HG03095 (cell line): ENCODE measurements around the gene IL9R.
"Not testable (repeated sequence)": the region's sequence is repeated elsewhere in the genome, so short reads cannot be mapped to it uniquely, and the experiment has no call there.

Source experiments
- ATAC-seq: cut with Tn5 transposase; IDR thresholded peaks from one replicate; pipeline ENCODE4 v1.9.1; 2021; ENCODE audit warnings: moderate library complexity; ENCODE audit not compliant: unreplicated experiment

The IL9R gene, protein sequence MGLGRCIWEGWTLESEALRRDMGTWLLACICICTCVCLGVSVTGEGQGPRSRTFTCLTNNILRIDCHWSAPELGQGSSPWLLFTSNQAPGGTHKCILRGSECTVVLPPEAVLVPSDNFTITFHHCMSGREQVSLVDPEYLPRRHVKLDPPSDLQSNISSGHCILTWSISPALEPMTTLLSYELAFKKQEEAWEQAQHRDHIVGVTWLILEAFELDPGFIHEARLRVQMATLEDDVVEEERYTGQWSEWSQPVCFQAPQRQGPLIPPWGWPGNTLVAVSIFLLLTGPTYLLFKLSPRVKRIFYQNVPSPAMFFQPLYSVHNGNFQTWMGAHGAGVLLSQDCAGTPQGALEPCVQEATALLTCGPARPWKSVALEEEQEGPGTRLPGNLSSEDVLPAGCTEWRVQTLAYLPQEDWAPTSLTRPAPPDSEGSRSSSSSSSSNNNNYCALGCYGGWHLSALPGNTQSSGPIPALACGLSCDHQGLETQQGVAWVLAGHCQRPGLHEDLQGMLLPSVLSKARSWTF

DNA sequence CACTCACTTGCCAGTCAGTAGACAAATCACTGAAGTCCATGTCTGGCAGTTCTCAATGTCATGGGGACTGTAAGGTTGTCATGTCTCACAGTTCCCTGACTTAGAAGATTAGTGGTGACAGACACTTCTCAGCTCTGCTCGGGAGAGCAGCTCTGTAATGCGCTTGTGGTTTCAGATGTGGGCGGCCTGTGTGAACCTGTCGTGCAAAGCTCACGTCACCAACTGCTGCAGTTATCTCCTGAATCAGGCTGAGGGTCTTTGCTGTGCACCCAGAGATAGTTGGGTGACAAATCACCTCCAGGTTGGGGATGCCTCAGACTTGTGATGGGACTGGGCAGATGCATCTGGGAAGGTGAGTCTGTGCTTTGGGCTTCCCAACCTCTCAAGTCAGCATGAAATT is at the start of gene IL9R:
IL9R (plus strand) TSS at position 261 of the 400 bp plus-strand sequence; CDS start at position 325, 64 bp downstream.
- ATAC-seq, result peak; percentile 84

DNA sequence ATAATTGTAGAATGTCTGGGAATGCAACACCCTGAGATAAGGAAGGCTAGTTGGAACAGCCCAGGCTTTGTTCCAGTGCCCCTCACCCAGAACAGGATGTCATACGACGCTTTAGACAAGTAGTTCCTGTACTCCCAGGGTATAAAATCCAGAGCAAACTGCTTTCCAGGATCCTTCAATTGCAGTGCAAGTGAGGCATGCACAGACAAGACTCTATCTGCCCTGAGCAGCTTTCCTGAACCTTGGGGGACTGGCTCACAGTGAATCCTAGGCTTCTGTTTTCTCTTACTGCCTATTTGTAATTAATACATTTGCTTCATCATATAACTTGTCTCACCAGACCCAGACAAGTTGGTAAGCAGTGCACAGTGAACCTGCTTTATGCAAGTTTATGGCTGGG is 48.4 kb upstream of the IL9R start:
- ATAC-seq, result no peak

GRCh38 chrX:155951237-155951789 is 46.2 kb upstream of the IL9R start:
- no peak for ATAC-seq

- no peak for ATAC-seq
Observed at GRCh38 chrX:155953055-155953454, 44.4 kb upstream of the IL9R start.

GRCh38 chrX:155954793-155955192 is 42.7 kb upstream of the IL9R start:
- ATAC-seq, result no peak

- ATAC-seq, result no peak
Observed at GRCh38 chrX:155956099-155956498, 41.4 kb upstream of the IL9R start.

GRCh38 chrX:155956649-155957048 is 40.8 kb upstream of the IL9R start:
- no peak for ATAC-seq

DNA sequence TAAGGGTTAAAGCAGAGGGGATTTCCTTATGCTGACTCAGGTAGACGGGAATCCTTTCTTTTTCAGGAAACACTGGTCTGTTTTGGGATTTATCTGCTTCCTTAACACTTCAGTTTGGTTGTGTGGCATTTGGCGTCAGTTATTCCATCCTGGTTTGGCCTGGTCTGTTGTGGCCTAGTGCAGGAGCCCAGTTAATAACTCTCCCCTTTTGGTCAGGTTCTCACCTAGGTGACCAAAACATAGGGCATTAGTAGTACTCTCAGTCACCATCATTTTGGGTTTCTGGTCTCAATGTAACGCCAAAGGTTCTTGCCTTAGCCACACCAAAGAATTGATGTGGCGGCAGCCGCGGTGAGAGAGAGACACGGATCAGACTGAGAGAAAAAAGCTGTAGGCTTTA is 39.7 kb upstream of the IL9R start:
- no peak for ATAC-seq

- ATAC-seq, result no peak
Observed at GRCh38 chrX:155959018-155959587, 38.4 kb upstream of the IL9R start.

DNA sequence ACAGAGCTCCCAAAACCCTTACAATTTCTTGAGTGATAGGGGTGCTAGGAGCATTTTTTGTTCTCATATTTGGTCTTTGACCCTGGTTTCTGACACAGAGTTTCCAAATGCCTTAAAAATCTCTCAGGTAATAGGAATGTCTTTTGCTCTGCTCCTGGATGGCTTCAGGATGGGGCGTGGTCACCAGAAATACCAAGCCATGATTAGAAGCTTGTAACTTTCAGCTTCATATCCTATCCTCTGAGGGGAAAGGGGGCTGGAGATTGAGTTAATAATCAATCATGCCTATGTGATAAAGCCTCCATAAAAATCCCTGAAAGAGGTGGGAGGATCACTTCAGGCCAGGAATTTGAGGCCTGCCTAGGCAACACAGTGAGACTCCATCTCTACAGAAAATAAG is 34.6 kb upstream of the IL9R start:
- no peak for ATAC-seq

DNA sequence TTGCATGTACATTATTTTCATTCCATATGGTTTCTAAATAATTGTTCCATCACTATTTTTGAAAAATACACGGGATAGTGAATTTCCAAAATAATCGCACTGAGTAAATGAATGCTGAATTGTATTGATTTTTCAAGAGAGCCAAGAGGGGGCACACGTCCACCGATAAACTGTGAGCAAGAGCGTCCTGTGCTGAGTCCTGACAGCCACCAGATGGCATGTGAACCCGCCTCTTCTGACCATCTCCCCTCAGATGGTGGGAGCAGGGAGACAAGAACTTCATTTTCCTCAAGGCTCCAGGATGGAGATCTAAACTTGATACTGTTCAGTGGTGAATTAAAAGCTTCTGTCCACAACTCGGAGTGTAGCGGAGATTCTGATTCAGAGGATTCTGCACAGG is 30.6 kb upstream of the IL9R start:
- ATAC-seq, result no peak

DNA sequence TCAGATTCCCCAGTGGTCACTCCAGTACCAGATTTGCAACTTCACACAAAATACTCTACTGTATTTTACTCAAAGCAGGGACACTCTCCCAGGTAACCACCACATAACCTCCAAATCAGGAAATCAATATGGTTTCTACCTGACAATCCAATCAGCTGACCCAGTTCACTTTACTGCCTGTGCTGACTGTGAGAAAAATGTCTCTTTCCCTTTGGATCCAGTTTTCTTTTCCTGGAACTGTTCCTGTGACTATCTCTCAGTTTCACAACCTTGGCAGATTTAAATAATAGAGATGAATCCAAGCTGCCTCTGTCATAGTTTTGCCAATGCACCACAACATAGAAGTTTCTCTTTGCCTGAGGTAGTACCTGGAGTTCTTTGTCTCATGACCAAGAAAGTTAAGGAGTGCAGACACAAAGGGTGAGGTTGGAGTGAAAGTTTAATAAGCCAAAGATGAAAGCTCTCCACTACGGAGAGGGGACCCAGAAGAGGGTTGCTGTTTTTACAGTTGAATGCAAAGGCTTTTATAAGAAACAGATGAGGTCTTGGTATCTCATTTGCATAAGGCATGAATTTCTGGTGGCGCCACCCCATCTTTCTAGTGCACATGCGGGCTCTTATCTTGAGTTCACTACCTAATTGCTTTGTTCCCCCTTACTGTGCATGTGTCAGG is 29.7 kb upstream of the IL9R start:
- no peak for ATAC-seq

GRCh38 chrX:155968326-155968661 is 29.2 kb upstream of the IL9R start:
- ATAC-seq, result no peak

- ATAC-seq, result no peak
Observed at GRCh38 chrX:155968791-155969190, 28.7 kb upstream of the IL9R start.

DNA sequence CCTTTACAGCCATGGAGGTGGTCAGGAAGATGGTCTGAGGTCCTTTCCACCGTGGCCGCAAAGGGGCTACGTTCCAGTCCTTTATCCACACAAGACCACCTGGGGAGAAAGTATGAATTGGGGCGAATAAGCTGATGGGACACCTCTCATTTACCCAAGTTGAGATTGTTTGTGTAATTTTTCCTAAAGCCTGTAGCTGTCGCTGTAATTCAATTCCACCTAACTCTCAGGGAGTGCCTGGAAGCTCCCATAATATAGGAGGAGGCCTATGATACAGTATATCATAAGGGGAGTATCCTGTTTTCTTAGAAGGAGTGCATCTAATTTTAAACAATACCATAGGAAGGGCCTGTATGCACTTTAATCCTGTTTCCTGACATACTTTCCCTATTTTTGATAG is 25.8 kb upstream of the IL9R start:
- ATAC-seq, result not testable (repeated sequence)

- not testable (repeated sequence) for ATAC-seq
Observed at GRCh38 chrX:155972241-155972640, 25.3 kb upstream of the IL9R start.

DNA sequence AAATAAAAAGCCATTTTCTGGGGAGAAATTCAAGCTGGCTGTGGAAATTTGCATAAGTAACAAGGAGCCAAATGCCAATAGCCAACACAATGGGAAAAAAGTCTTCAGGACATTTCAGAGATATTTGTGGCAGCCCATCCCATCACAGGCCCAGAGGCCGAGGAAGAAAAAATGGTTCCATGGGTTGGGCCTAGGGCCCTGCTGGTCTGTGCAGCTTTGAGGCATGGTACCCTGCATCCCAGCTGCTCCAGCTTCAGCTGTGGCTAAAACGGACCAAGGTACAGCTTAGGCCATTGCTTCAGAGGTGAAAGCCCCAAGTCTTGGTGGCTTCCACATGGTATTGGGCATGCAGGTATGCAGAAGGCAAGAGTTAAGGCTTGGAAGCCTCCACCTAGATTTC is 14.2 kb upstream of the IL9R start:
- no peak for ATAC-seq

- ATAC-seq, result no peak
Observed at GRCh38 chrX:155985208-155985607, 12.3 kb upstream of the IL9R start.

GRCh38 chrX:155986995-155987394 is 10.5 kb upstream of the IL9R start:
- ATAC-seq, result not testable (repeated sequence)

DNA sequence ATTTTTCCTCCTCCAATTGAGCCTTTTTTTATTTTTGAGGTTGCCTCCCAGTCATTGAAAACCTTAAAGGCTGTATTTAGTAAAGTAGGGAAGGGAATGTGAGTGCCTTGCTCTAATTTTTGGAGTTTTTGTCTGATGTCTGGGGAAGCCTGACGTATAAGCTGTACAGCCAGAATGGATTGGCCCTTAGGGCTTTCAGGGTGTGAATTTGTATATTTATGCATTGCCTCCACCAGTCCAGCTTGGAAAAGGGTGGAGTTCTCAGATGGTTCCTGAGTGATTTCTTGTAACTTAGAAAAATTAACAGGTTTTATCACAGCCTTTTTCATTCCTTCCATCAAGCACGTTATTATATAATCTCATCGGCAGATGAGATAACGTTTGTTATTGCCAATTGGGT is 8.6 kb upstream of the IL9R start:
- ATAC-seq, result no peak

GRCh38 chrX:155993421-155993820 is 4.1 kb upstream of the IL9R start:
- no peak for ATAC-seq
